SIG-M5 treated with dmso at 0.1 percent for 504 hours (cell line): ENCODE measurements around the gene SHFL.

Experiments
- DNase-seq: peaks from one replicate; lab custom pipeline; 2025; ENCODE audit not compliant: unreplicated experiment; lab: John Stamatoyannopoulos, UW

Gene SHFL

GRCh38 chr19:10087296-10088061 lies 1.4 kb downstream of the SHFL start:
- no peak for DNase-seq

GRCh38 chr19:10088949-10089554 lies 2.9 kb downstream of the SHFL start:
- no peak for DNase-seq

GRCh38 chr19:10089801-10090375 lies 3.8 kb downstream of the SHFL start:
- no peak for DNase-seq

- no peak for DNase-seq
Measured at GRCh38 chr19:10091370-10091687, 5.2 kb downstream of the SHFL start.

GRCh38 chr19:10091895-10092641 lies 6.0 kb downstream of the SHFL start:
- no peak for DNase-seq

GRCh38 chr19:10092648-10093294 lies 6.7 kb downstream of the SHFL start:
- no peak for DNase-seq

GRCh38 chr19:10093295-10094186 lies 7.4 kb downstream of the SHFL start:
- no peak for DNase-seq

- no peak for DNase-seq
Measured at GRCh38 chr19:10095622-10095947, 9.5 kb downstream of the SHFL start.

- peak; percentile 66 for DNase-seq
Measured at GRCh38 chr19:10095948-10096614, 10.0 kb downstream of the SHFL start.

- no peak for DNase-seq
Measured at GRCh38 chr19:10096615-10096963, 10.5 kb downstream of the SHFL start.

- DNase-seq = no peak
Measured at GRCh38 chr19:10100163-10100785, 14.2 kb downstream of the SHFL start.

GRCh38 chr19:10102787-10103236 lies 16.7 kb downstream of the SHFL start:
- peak; percentile 30 for DNase-seq

GRCh38 chr19:10104130-10104513 lies 18.0 kb downstream of the SHFL start:
- no peak for DNase-seq

GRCh38 chr19:10104665-10105508 lies 18.8 kb downstream of the SHFL start:
- DNase-seq = no peak

- no peak for DNase-seq
Measured at GRCh38 chr19:10105509-10106099, 19.5 kb downstream of the SHFL start.

- peak; percentile 98 for DNase-seq
Measured at GRCh38 chr19:10106100-10106936, 20.2 kb downstream of the SHFL start, which contains the start of gene PPAN. Gene PPAN, plus strand, starts transcription at chr19:10106362. Its CDS starts 33 bp downstream, at chr19:10106395.

GRCh38 chr19:10107254-10107653 lies 21.1 kb downstream of the SHFL start:
- DNase-seq = no peak
